ENCODE results near the gene AGRP. TPM values are rescaled to one million over a fixed set of nuclear protein-coding genes. Genes with fewer than 3 reads are reported as not detected.

AGRP gene
- total and polyA plus RNA-seq, 10 donors = 0.15 to 0.91 (median 0.26) TPM; not detected in 6

- intact Hi-C loops (cut with DNase I; ENCODE audit: low total_unique reads) = no loop called here
- peak overlapping the region in 6 of 8 donors; percentile 1 to 64 (median 33) for H3K4me3 ChIP-seq
- peak overlapping the region in 4 of 8 donors; percentile 82 to 93 (median 92) for H3K27ac ChIP-seq
- peaks cover 18 to 84% (median 60%) of the 10 kb centered on the region in 6 donors for H3K4me1 ChIP-seq
- WGBS, 5 donors = 50 to 70% (median 55%) methylated on average over 4 of the region's 4 CpGs
- no peaks in the 10 kb centered on the region for H3K36me3 ChIP-seq
- no peaks in the 10 kb centered on the region for H3K9me3 ChIP-seq
- DNase-seq = no peak
- TF ChIP-seq, protein P1, sequence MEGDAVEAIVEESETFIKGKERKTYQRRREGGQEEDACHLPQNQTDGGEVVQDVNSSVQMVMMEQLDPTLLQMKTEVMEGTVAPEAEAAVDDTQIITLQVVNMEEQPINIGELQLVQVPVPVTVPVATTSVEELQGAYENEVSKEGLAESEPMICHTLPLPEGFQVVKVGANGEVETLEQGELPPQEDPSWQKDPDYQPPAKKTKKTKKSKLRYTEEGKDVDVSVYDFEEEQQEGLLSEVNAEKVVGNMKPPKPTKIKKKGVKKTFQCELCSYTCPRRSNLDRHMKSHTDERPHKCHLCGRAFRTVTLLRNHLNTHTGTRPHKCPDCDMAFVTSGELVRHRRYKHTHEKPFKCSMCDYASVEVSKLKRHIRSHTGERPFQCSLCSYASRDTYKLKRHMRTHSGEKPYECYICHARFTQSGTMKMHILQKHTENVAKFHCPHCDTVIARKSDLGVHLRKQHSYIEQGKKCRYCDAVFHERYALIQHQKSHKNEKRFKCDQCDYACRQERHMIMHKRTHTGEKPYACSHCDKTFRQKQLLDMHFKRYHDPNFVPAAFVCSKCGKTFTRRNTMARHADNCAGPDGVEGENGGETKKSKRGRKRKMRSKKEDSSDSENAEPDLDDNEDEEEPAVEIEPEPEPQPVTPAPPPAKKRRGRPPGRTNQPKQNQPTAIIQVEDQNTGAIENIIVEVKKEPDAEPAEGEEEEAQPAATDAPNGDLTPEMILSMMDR (IDR thresholded peaks at IDR 0.05 in 8 of 11, conservative IDR thresholded peaks at IDR 0.05 in 3 of 11) = no peak
- TF ChIP-seq POLR2A (IDR thresholded peaks at IDR 0.05) (no peak), POLR2AphosphoS5 (IDR thresholded peaks at IDR 0.05) (no peak)
- H3K27me3 ChIP-seq (replicated peaks in 1 of 7) = no peaks in the 10 kb centered on the region
These were observed 35.9 kb upstream of the AGRP start for GRCh38 chr16:67519242-67519641.

DNA sequence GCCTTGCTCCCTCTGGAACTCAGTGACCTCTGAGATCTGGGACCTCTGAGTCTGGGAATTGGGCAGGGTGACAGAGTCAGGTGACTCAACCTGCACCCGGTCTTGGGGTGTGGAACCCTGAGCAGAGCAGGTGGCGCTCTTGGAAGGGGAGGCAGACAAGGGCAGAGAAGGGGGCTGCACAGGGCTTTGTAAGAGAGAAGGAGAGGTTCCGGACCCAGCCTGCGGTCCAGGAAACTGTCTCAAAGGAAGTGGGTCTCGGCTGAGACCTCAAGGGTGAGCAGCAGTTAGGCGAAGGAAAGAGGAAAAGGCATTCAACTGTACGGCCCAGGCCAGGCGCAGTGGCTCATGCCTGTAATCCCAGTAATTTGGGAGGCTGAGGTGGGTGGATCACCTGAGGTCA lies 35.3 kb upstream of the AGRP start:
- WGBS, 5 donors = 21 to 45% (median 25%) methylated on average over 8 of the region's 8 CpGs
- no peaks in the 10 kb centered on the region for H3K27me3 ChIP-seq (replicated peaks in 1 of 7)
- H3K9me3 ChIP-seq = no peaks in the 10 kb centered on the region
- peak overlapping the region; percentile 22 to 93 (median 82) for H3K27ac ChIP-seq
- intact Hi-C loops (cut with DNase I; ENCODE audit: low total_unique reads) = no loop called here
- peaks cover 21 to 89% (median 66%) of the 10 kb centered on the region in 6 donors for H3K4me1 ChIP-seq
- no peaks in the 10 kb centered on the region for H3K36me3 ChIP-seq
- TF ChIP-seq POLR2A (IDR thresholded peaks at IDR 0.05) (no peak), POLR2AphosphoS5 (IDR thresholded peaks at IDR 0.05) (no peak)
- TF ChIP-seq, protein P1 (IDR thresholded peaks at IDR 0.05 in 8 of 11, conservative IDR thresholded peaks at IDR 0.05 in 3 of 11) = no peak
- H3K4me3 ChIP-seq = peak overlapping the region in 7 of 8 donors; percentile 5 to 64 (median 29)
- DNase-seq = no peak

DNA sequence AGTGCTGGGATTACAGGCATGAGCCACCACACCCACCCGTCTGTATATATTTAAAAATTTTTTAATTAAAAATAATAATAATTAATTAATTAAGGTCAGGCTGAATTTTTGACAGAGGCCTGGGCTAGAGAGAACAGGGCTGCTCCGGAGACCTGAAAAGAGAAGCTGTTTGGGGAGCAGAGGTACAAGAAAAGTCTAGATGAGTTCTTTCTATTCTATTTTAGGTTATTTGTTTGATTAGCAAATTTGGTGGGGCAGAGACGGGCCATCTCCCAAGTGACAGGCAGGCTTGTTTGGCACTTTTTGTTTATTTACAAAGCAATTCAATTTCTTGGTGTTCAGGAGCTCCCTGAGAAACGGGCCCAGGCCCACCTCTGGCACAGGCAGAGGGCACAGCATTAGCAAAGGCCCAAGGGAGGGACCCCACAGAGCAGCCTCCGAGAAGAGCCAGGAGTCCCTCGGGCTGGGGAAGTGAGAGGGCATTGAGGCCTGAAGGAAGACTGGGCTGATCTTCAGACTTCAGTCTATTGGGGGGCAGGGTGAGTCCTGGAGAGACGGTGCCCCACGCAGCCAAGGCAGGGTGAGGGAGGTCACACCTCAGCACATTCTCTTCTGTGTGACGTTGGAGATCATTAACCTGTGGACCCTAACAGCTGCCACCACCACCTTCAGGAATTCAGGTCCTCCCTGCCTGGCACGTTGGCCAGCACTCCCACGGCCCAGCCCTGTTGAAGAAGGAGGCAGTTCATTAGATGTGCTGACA lies 34.5 kb upstream of the AGRP start:
- intact Hi-C loops (cut with DNase I; ENCODE audit: low total_unique reads) = no loop called here
- Histone ChIP-seq H3K27ac (peak overlapping the region; percentile 57 to 93 (median 82)), H3K4me1 (peaks cover 21 to 98% (median 72%) of the 10 kb centered on the region in 6 donors), H3K9me3 (no peaks in the 10 kb centered on the region), H3K27me3 (replicated peaks in 1 of 7) (no peaks in the 10 kb centered on the region), H3K4me3 (peak overlapping the region in 6 of 8 donors; percentile 5 to 64 (median 33)), H3K36me3 (no peaks in the 10 kb centered on the region)
- 55 to 68% (median 62%) methylated on average over 9 to 11 of the region's 11 CpGs for WGBS, 5 donors
- peak; percentile 88 for DNase-seq
- TF ChIP-seq, protein P1 (IDR thresholded peaks at IDR 0.05 in 8 of 11, conservative IDR thresholded peaks at IDR 0.05 in 3 of 11) = no peak
- TF ChIP-seq POLR2AphosphoS5 (IDR thresholded peaks at IDR 0.05) = peak; percentile 8 to 80 (median 70)

DNA sequence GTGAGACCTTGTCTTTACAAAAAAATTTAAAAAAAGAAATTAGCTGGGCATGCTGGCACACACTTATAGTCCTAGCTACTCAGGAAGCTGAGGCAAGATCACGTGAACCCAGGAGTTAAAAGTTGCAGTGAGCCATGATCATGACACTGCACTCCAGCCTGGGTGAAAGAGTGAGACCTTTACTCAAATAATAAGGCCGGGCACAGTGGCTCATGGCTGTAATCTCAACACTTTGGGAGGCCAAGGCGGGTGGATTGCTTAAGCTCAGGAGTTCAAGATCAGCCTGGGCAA lies 33.8 kb upstream of the AGRP start:
- H3K36me3 ChIP-seq = no peaks in the 10 kb centered on the region
- peaks cover 21 to 97% (median 73%) of the 10 kb centered on the region in 6 donors for H3K4me1 ChIP-seq

More for the DNA sequence above, 33.8 kb upstream of the AGRP start:
- H3K4me3 ChIP-seq = no peak overlapping the region
- DNase-seq = no peak
- no peaks in the 10 kb centered on the region for H3K27me3 ChIP-seq (replicated peaks in 1 of 7)
- no peaks in the 10 kb centered on the region for H3K9me3 ChIP-seq
- intact Hi-C loops (cut with DNase I; ENCODE audit: low total_unique reads) = no loop called here
- WGBS, 5 donors = 30 to 63% (median 52%) methylated on average over 3 of the region's 3 CpGs
- TF ChIP-seq, protein P1 (IDR thresholded peaks at IDR 0.05 in 8 of 11, conservative IDR thresholded peaks at IDR 0.05 in 3 of 11) = no peak
- no peak for TF ChIP-seq POLR2A (IDR thresholded peaks at IDR 0.05)
- no peak for TF ChIP-seq POLR2AphosphoS5 (IDR thresholded peaks at IDR 0.05)
- H3K27ac ChIP-seq = peak overlapping the region in 7 of 8 donors; percentile 60 to 93 (median 82)

All from spleen (tissue), 11 donors.